Measurements from ENCODE around the gene DYNC1I1. TPM values are rescaled to one million over a fixed set of nuclear protein-coding genes. Genes with fewer than 3 reads are reported as not detected.

DYNC1I1 gene
- total RNA-seq, 1 experiment from 2014 or later = 3.2 TPM

DNA sequence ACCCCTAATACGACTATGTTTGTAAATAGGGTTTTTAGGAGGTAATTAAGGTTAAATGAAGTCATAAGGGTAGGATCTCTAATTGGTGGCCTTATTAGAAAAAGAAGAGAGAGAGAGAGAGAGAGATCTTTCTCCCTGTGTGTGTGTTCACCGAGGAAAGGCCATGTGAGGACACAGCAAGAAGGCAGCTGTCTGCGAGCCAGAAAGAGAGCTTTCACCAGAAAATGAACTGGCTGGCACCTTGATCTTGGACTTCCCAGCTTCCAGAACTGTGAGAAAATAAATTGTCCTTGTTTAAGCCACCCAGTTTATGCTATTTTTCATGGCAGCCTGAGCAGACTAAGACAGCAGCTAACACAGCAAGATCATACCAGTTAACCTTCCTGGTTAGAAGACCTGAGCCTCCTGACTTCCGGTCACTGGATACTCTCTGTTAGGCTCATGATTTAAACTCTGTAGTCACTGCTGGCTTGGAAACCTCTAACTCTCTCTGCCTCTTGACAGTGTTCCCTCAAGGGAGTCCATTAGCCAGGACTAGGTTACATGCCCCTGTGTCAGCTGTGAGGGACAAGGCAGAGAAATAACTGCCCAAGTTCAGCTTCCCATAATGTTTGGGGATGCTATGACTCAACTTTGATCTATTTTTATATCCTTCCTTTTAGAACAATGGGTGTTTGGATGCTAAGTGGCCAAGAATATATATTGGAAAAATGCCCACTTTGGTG is 102.3 kb downstream of the DYNC1I1 start:
- Histone ChIP-seq H4K8ac (replicated peaks; ENCODE audit: insufficient read length, low read depth, low read length) (no peak overlapping the region), H2AK5ac (ENCODE audit: insufficient read length, low read length) (no peak overlapping the region), H3K79me2 (ENCODE audit: insufficient read depth, low read length) (no peaks in the 10 kb centered on the region), H3K27ac (ENCODE audit: insufficient read length, low read depth, low read length) (no peak overlapping the region), H3K4me1 (ENCODE audit: insufficient read depth, low read length) (no peaks in the 10 kb centered on the region), H3K18ac (ENCODE audit: insufficient read length, low read depth, low read length) (no peak overlapping the region), H3K14ac (ENCODE audit: insufficient read depth, low read length) (no peak overlapping the region), H3K23me2 (ENCODE audit: insufficient read length, low read depth, low read length, poor library complexity, severe bottlenecking) (no peaks in the 10 kb centered on the region), H3K27me3 (ENCODE audit: insufficient read depth, low read length) (no peaks in the 10 kb centered on the region), H2BK20ac (ENCODE audit: low read depth, low read length, poor library complexity, severe bottlenecking) (no peak overlapping the region), H3K4me2 (ENCODE audit: insufficient read depth, insufficient read length, low read length) (no peak overlapping the region), H2BK5ac (ENCODE audit: insufficient read length, low read length) (no peak overlapping the region), H4K5ac (ENCODE audit: insufficient read length, low read depth, low read length) (no peak overlapping the region), H3K23ac (ENCODE audit: insufficient read length, low read depth, low read length) (no peak overlapping the region), H4K91ac (ENCODE audit: insufficient read length, low read depth, low read length) (no peak overlapping the region), H3K9ac (ENCODE audit: extremely low read depth, insufficient read length, low read length) (no peak overlapping the region), H3K9me3 (ENCODE audit: control insufficient read depth, low read depth, low read length) (no peaks in the 10 kb centered on the region), H2BK120ac (ENCODE audit: low read depth, low read length, poor library complexity, severe bottlenecking) (no peak overlapping the region), H2BK12ac (ENCODE audit: insufficient read length, low read depth, low read length) (no peak overlapping the region), H2BK15ac (ENCODE audit: low read depth, low read length) (no peak overlapping the region), H3K4ac (ENCODE audit: low read depth, low read length) (no peak overlapping the region), H3T11ph (ENCODE audit: low read length) (no peak overlapping the region), H4K20me1 (ENCODE audit: control insufficient read depth, insufficient read depth, insufficient read length) (no peaks in the 10 kb centered on the region), H3K56ac (ENCODE audit: insufficient read length, low read depth, low read length) (no peak overlapping the region), H3K79me1 (ENCODE audit: insufficient read depth, low read depth, low read length, poor library complexity, severe bottlenecking) (no peaks in the 10 kb centered on the region), H2AFZ (ENCODE audit: low read length) (no peak overlapping the region)
- no peaks in the 10 kb centered on the region for H3K27me3 Mint-ChIP-seq (ENCODE audit: low read depth)
- TF ChIP-seq, protein P1, sequence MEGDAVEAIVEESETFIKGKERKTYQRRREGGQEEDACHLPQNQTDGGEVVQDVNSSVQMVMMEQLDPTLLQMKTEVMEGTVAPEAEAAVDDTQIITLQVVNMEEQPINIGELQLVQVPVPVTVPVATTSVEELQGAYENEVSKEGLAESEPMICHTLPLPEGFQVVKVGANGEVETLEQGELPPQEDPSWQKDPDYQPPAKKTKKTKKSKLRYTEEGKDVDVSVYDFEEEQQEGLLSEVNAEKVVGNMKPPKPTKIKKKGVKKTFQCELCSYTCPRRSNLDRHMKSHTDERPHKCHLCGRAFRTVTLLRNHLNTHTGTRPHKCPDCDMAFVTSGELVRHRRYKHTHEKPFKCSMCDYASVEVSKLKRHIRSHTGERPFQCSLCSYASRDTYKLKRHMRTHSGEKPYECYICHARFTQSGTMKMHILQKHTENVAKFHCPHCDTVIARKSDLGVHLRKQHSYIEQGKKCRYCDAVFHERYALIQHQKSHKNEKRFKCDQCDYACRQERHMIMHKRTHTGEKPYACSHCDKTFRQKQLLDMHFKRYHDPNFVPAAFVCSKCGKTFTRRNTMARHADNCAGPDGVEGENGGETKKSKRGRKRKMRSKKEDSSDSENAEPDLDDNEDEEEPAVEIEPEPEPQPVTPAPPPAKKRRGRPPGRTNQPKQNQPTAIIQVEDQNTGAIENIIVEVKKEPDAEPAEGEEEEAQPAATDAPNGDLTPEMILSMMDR (conservative IDR thresholded peaks at IDR 0.05) = no peak
- peaks cover 3 to 8% of the 10 kb centered on the region in 2 experiments; a peak in 2 of 5 replicates for H3K9me3 Mint-ChIP-seq
- H3K36me3 Mint-ChIP-seq (ENCODE audit: insufficient read depth in 1 of 3, low read depth in 3 of 3) = no peaks in the 10 kb centered on the region
- H3K4me1 Mint-ChIP-seq = 0 out of 4 replicates have a peak, but pooled peaks cover 2% of the 10 kb centered on the region in 2 experiments
- no peak overlapping the region for H3K4me3 Mint-ChIP-seq
- DNase-seq = no peak
- WGBS (ENCODE audit: extremely low coverage, insufficient read length, low lambda C conversion rate) = no CpG with 5 or more reads among the region's 4 CpGs
- H3K27ac Mint-ChIP-seq = no peak overlapping the region
